ENCODE data around the gene TSR3.

DNA sequence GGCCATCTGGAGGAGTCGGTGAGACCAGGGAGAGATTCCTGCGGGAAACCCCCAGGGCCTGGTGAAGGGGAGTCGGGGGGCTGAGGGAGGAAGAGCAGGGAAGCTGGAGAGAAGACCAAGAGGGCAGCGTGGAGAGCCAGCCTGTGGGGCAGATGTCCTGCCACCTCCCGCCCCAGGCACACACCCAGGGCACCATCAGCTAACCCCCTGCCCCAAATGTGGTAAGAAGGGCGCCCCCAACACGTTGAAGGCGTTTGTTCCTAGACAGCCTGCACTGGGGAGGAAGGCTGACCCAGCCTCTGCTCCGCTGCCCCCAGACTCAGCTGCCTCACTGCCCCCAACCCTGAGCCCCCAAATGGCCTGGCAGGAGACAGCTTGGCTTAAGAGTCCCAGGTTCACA, 16.9 kb downstream of the TSR3 start:
- TF ChIP-seq, protein P1, sequence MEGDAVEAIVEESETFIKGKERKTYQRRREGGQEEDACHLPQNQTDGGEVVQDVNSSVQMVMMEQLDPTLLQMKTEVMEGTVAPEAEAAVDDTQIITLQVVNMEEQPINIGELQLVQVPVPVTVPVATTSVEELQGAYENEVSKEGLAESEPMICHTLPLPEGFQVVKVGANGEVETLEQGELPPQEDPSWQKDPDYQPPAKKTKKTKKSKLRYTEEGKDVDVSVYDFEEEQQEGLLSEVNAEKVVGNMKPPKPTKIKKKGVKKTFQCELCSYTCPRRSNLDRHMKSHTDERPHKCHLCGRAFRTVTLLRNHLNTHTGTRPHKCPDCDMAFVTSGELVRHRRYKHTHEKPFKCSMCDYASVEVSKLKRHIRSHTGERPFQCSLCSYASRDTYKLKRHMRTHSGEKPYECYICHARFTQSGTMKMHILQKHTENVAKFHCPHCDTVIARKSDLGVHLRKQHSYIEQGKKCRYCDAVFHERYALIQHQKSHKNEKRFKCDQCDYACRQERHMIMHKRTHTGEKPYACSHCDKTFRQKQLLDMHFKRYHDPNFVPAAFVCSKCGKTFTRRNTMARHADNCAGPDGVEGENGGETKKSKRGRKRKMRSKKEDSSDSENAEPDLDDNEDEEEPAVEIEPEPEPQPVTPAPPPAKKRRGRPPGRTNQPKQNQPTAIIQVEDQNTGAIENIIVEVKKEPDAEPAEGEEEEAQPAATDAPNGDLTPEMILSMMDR (IDR thresholded peaks at IDR 0.05) = no peak
- TF ChIP-seq POLR2A (IDR thresholded peaks at IDR 0.05) = no peak

All from adrenal gland (tissue), 5 donors.